Activated CD8-positive, alpha-beta T cell treated with anti-CD3 and anti-CD28 coated beads for 36 hours (primary cell): ENCODE data around the gene CCDC141. TPM values are rescaled to one million over a fixed set of nuclear protein-coding genes. Genes with fewer than 3 reads are reported as not detected.
A peak's percentile ranks its signal among the peaks of the same experiment; 100 is the strongest.

Source experiments
- ATAC-seq: fragments of 200-7000 bp; cut with Tn5 transposase; one replicate; pipeline ENCODE4 v1.10.0; 2021; ENCODE audit warnings: mild to moderate bottlenecking, moderate library complexity
- CTCF ChIA-PET: fragments of 350-600 bp; sonication (Branson Sonifier 250); formaldehyde crosslinking; loops from one replicate; lab custom pipeline; 2021; ENCODE audit warnings: antibody characterized with exemption; lab: Charles Lee
- POLR2A ChIA-PET: fragments of 350-600 bp; sonication (Branson Sonifier 250); formaldehyde crosslinking; loops from one replicate; lab custom pipeline; 2021; ENCODE audit warnings: antibody characterized with exemption; lab: Charles Lee
- DNase-seq: peaks from one replicate; pipeline ENCODE4 v3.0.0-alpha.2; 2020
- H3K27ac Mint-ChIP-seq: one replicate; pipeline ENCODE4 v1.8.0; 2021; ENCODE audit warnings: mild to moderate bottlenecking, mixed read lengths
- H3K27me3 Mint-ChIP-seq: one replicate; pipeline ENCODE4 v1.8.0; 2021; ENCODE audit warnings: mixed read lengths
- H3K36me3 Mint-ChIP-seq: one replicate; pipeline ENCODE4 v1.8.0; 2021; ENCODE audit warnings: low read depth, mixed read lengths
- H3K4me1 Mint-ChIP-seq: one replicate; pipeline ENCODE4 v1.8.0; 2021; ENCODE audit warnings: low read depth, mixed read lengths
- H3K4me3 Mint-ChIP-seq: one replicate; pipeline ENCODE4 v1.8.0; 2021; ENCODE audit warnings: mild to moderate bottlenecking, moderate library complexity, mixed read lengths
- H3K9me3 Mint-ChIP-seq: one replicate; pipeline ENCODE4 v1.8.0; 2021; ENCODE audit warnings: mixed read lengths
- intact Hi-C: fragments of 100-400 bp; cut with micrococcal nuclease; formaldehyde crosslinking; loops from one replicate; pipeline ENCODE4 v1.10.0; 2022
- total RNA-seq, 2 experiments: library from RNA; stranded (reverse); gene quantifications; one replicate each; pipeline ENCODE4 v1.2.3, GENCODE V29; 2021
- TF ChIP-seq, protein P1 (sequence below): fragments of 200-600 bp; IDR thresholded peaks from one replicate; pipeline ENCODE4 v1.8.0; 2022; ENCODE audit warnings: antibody characterized with exemption, mild to moderate bottlenecking

The CCDC141 gene
- total RNA-seq, 2 experiments from 2014 or later = 6.5 to 7.8 TPM

DNA sequence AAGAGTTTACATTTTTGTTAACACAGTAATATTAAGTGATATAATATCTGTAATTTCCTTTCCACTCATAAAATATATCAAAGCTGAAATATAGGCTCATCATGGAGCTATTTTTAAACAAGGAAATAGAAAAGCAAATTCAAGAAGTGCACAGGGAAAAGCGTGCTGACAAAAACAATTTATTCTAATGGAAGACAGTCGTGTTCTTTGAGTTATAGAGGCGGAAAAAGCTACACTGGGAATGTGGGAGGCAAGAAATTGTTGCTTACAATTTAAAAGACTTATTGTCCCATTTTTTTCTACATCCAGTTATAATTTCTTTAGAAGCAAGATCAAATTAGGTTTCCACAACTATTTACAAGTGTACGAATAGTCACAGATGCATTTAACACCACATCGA, 239.5 kb downstream of the CCDC141 start:
- H3K4me1 Mint-ChIP-seq = no peaks in the 10 kb centered on the region
- DNase-seq = no peak
- no peaks in the 10 kb centered on the region for H3K9me3 Mint-ChIP-seq
- ChIA-PET POLR2A (no interaction called here), CTCF (interaction anchor here (2.0 to 3.6 kb wide), 2 partner anchors 48 to 319 kb away, joined by 6 to 12 read pairs; no protein-coding TSS in a partner anchor)
- TF ChIP-seq, protein P1, sequence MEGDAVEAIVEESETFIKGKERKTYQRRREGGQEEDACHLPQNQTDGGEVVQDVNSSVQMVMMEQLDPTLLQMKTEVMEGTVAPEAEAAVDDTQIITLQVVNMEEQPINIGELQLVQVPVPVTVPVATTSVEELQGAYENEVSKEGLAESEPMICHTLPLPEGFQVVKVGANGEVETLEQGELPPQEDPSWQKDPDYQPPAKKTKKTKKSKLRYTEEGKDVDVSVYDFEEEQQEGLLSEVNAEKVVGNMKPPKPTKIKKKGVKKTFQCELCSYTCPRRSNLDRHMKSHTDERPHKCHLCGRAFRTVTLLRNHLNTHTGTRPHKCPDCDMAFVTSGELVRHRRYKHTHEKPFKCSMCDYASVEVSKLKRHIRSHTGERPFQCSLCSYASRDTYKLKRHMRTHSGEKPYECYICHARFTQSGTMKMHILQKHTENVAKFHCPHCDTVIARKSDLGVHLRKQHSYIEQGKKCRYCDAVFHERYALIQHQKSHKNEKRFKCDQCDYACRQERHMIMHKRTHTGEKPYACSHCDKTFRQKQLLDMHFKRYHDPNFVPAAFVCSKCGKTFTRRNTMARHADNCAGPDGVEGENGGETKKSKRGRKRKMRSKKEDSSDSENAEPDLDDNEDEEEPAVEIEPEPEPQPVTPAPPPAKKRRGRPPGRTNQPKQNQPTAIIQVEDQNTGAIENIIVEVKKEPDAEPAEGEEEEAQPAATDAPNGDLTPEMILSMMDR = no peak
- H3K36me3 Mint-ChIP-seq = no peaks in the 10 kb centered on the region
- ATAC-seq = no peak
- H3K27me3 Mint-ChIP-seq = no peaks in the 10 kb centered on the region
- no peak overlapping the region for H3K27ac Mint-ChIP-seq
- no peak overlapping the region for H3K4me3 Mint-ChIP-seq
- intact Hi-C loops = no loop called here

DNA sequence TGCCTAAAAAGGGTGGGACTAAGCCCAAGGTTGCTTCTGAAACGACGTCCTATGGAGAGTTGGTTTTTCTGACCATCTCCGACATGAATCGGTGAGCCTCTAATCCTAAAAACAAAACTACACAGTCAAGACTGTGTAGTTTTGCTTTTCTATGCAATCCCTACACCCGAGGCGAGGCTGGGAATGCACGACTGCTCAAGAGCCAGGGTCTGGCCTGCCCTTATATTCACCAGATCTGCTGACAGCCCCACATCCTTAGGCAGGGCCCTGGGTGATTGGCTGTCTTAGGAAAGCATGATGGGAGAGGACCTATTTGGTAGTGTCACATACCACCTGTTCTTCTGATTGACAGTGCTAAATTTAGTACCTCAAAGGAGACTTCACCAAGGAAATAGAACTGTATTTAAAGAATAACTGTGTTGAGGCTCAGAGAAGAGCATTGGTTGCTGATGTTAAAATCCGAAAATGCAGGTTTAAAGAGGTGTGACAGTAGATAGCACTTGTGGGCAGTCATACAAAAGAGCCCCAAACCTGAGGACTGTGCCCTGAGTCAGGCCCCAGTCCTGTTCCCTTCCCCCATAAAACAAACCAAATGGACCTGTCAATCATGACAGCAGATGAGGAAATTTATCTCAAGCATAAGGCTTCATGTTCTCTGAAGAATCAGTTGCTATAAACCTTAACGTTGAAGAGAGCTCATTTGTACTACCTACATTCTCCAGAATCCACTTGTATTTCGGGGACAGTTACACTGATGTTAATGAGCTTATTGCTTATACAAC, 242.5 kb downstream of the CCDC141 start, which contains the start of gene TTN:
Gene TTN, minus strand, starts transcription at position 197 of the 782 bp plus-strand sequence. CDS start 2,781 bp downstream, outside the sequence.
- Mint-ChIP-seq H3K9me3 (no peaks in the 10 kb centered on the region), H3K4me1 (no peaks in the 10 kb centered on the region), H3K36me3 (no peaks in the 10 kb centered on the region), H3K4me3 (no peak within 1 kb of the TSS), H3K27me3 (no peaks in the 10 kb centered on the region), H3K27ac (no peak within 1 kb of the TSS)
- ATAC-seq = no peak
- ChIA-PET CTCF (interaction anchor here (0.8 to 1.4 kb wide), 3 partner anchors 10 to 82 kb away, joined by 3 to 4 read pairs (median 3); no protein-coding TSS in a partner anchor), POLR2A (no interaction called here)
- TF ChIP-seq, protein P1 = no peak
- intact Hi-C loops = no loop called here
- DNase-seq = no peak

DNA sequence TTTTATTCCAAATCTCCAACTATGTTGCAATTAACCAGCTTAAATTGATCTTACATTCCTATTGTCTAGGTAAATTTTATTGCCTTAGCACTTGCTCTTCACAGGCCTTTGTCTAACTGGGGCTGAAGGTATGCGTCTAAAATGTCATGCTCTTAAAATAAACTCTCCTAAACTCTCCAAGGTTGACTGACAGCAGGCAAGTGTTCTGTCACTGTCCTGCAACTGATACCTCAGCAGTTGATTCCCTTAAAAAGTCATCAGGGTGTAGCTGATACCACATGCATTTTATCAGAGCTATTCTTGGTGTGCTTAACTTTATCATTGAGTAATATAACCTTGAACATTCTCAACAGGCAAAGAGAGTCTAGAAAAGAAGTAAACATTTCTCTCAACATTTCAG, 243.4 kb downstream of the CCDC141 start:
- no peak for DNase-seq
- ChIA-PET CTCF (interaction anchor here (1.2 to 1.4 kb wide), 2 partner anchors 9 to 14 kb away, joined by 3 to 4 read pairs; no protein-coding TSS in a partner anchor), POLR2A (no interaction called here)
- H3K4me1 Mint-ChIP-seq = no peaks in the 10 kb centered on the region
- TF ChIP-seq, protein P1 = no peak
- no peaks in the 10 kb centered on the region for H3K27me3 Mint-ChIP-seq
- no peak for ATAC-seq
- no peak overlapping the region for H3K4me3 Mint-ChIP-seq
- intact Hi-C loops = no loop called here
- no peaks in the 10 kb centered on the region for H3K9me3 Mint-ChIP-seq
- no peak overlapping the region for H3K27ac Mint-ChIP-seq
- no peaks in the 10 kb centered on the region for H3K36me3 Mint-ChIP-seq

DNA sequence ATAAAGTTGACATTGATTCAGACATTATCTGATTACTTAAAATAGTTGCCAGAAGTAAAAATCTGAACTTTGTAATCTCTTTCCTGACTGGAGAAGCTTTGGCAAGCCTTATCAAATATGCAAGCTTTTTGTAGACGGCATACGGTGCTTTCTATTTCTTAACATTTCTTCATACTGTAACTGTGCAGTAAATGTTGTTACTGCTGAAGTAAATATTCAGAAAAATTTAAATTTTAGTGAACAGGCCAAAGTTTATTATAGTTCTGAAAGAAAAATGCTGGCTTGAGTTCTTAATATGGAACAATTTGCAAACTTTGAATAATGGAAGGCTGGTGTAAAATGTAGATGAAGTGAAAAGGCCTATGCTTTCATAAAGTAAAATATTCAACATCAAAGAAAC, 244.5 kb downstream of the CCDC141 start:
- Mint-ChIP-seq H3K4me3 (no peak overlapping the region), H3K27me3 (no peaks in the 10 kb centered on the region), H3K27ac (no peak overlapping the region), H3K9me3 (no peaks in the 10 kb centered on the region), H3K36me3 (no peaks in the 10 kb centered on the region), H3K4me1 (no peaks in the 10 kb centered on the region)
- intact Hi-C loops = no loop called here
- DNase-seq = no peak
- POLR2A ChIA-PET = no interaction called here
- CTCF ChIA-PET = interaction anchor here (0.7 to 2.0 kb wide), 7 partner anchors 9 to 299 kb away, joined by 3 to 5 read pairs (median 3); no protein-coding TSS in a partner anchor
- no peak for ATAC-seq
- TF ChIP-seq, protein P1 = no peak

DNA sequence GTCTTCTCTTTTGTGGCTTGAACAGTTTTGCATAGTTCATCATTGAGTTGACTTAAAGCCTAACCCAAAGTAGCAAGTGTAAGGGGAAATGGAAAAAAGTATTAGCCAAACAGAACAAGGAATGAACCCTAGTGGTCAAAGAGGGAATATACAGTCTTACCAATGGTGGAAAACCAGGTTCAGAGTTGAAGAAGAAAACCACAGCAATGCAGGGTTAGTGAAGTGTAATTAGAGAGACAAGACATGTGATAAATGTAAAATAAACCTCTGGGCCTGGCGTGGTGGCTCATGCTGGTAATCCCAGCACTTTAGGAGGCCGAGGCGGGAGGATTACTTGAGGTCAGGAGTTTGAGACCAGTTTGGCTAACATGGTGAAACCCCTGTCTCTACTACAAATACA, 245.1 kb downstream of the CCDC141 start:
- TF ChIP-seq, protein P1 = peak; percentile 44
- H3K9me3 Mint-ChIP-seq = no peaks in the 10 kb centered on the region
- H3K27ac Mint-ChIP-seq = no peak overlapping the region
- no peak overlapping the region for H3K4me3 Mint-ChIP-seq
- DNase-seq = no peak
- intact Hi-C loops = no loop called here
- H3K36me3 Mint-ChIP-seq = peaks cover 2% of the 10 kb centered on the region
- peak; percentile 49 for ATAC-seq
- no peaks in the 10 kb centered on the region for H3K27me3 Mint-ChIP-seq
- POLR2A ChIA-PET = no interaction called here
- no peaks in the 10 kb centered on the region for H3K4me1 Mint-ChIP-seq
- CTCF ChIA-PET = interaction anchor here (0.6 to 2.0 kb wide), 14 partner anchors 8 to 1052 kb away, joined by 3 to 5 read pairs (median 3); no protein-coding TSS in a partner anchor
